Esophagus muscularis mucosa (tissue), 4 donors: ENCODE results near the gene GPS1. TPM values are rescaled to one million over a fixed set of nuclear protein-coding genes. Genes with fewer than 3 reads are reported as not detected.

Experiments used
- DNase-seq: peaks from one replicate; pipeline ENCODE4 v3.0.0-alpha.2; 2017; ENCODE audit errors: extremely low spot score
- H3K27ac ChIP-seq, 4 donors: fragments of 200-600 bp; sonication (generic); replicated peaks in 1 of 4; 1 replicate in 3 of 4; 2 replicates in 1 of 4; pipeline ENCODE4 v1.5.1; 2016 to 2019; ENCODE audit warnings: mild to moderate bottlenecking in 1 of 4
- H3K27me3 ChIP-seq, 4 donors: fragments of 200-600 bp; sonication (generic); one replicate each; pipeline versions ENCODE4 v1.5.1 to v1.6.0; 2016 to 2019
- H3K36me3 ChIP-seq, 4 donors: fragments of 200-600 bp; sonication (generic); one replicate each; pipeline ENCODE4 v1.5.1; 2016 to 2019
- H3K4me1 ChIP-seq, 4 donors: fragments of 200-600 bp; sonication (generic); one replicate each; pipeline ENCODE4 v1.5.1; 2016 to 2019
- H3K4me3 ChIP-seq, 4 donors: fragments of 200-600 bp; sonication (generic); 1 replicate in 2 of 4; 2 replicates in 2 of 4; pipeline ENCODE4 v1.5.1; 2016 to 2019; ENCODE audit warnings: mild to moderate bottlenecking in 4 of 4, moderate library complexity in 1 of 4
- H3K9me3 ChIP-seq, 4 donors: fragments of 200-600 bp; sonication (generic); 1 replicate in 3 of 4; 2 replicates in 1 of 4; pipeline ENCODE4 v1.5.1; 2016 to 2019
- CTCF ChIP-seq, 3 experiments: fragments of 200-600 bp in 2 of 3; fragments of 450-650 bp in 1 of 3; sonication (generic) in 2 of 3; IDR thresholded peaks; one replicate each; pipeline ENCODE4 v1.5.1; 2017 to 2019; ENCODE audit warnings: antibody characterized with exemption in 3 of 3, mild to moderate bottlenecking in 2 of 3, moderate library complexity in 1 of 3
- EP300 ChIP-seq: sonication (generic); formaldehyde crosslinking; IDR thresholded peaks from one replicate; pipeline ENCODE4 v1.6.1; 2017; ENCODE audit warnings: antibody characterized with exemption
- POLR2A ChIP-seq: fragments of 450-650 bp; IDR thresholded peaks from one replicate; pipeline ENCODE4 v1.6.1; 2017; ENCODE audit warnings: antibody characterized with exemption, moderate library complexity, mild to moderate bottlenecking, low read depth
- POLR2AphosphoS5 ChIP-seq, 2 donors: sonication (generic); formaldehyde crosslinking; IDR thresholded peaks; one replicate each; pipeline ENCODE4 v1.6.1; 2017; ENCODE audit warnings: antibody characterized with exemption in 2 of 2
- WGBS: methylation state at CpG from one replicate; pipeline ENCODE4 v1.1.5; 2018; 5-methylcytosine and 5-hydroxymethylcytosine counted together
- intact Hi-C: fragments of 100-400 bp; cut with DNase I; formaldehyde crosslinking; loops from one replicate; pipeline ENCODE4 v1.15.1; 2023
- total RNA-seq, 4 donors: library from RNA; depleted of rRNA; stranded (reverse); fragments of >200 nt; gene quantifications; one replicate each; pipeline versions ENCODE4 v1.1.0 to v1.2.1, GENCODE V29; 2016

Gene GPS1
- total RNA-seq, 4 donors from 2014 or later, result 64.4 to 108 (median 85.4) TPM

GRCh38 chr17:82049521-82049971 lies 2.2 kb upstream of the GPS1 start:
- Histone ChIP-seq H3K27me3 (no peaks in the 10 kb centered on the region), H3K4me1 (peaks cover 24 to 51% (median 41%) of the 10 kb centered on the region in 4 donors), H3K36me3 (peaks cover 19 to 54% (median 48%) of the 10 kb centered on the region in 4 donors), H3K4me3 (no peak overlapping the region), H3K27ac (no peak overlapping the region), H3K9me3 (no peaks in the 10 kb centered on the region)
- intact Hi-C loops, result no loop called here
- WGBS, result 92% methylated on average over 4 of the region's 16 CpGs
- no peak for DNase-seq
- TF ChIP-seq POLR2A, result no peak
- no peak for TF ChIP-seq EP300
- TF ChIP-seq CTCF (IDR thresholded peaks at IDR 0.05), result no peak
- TF ChIP-seq POLR2AphosphoS5 (IDR thresholded peaks at IDR 0.05), result no peak

GRCh38 chr17:82050152-82050760 lies 1.4 kb upstream of the GPS1 start:
- no peak for TF ChIP-seq CTCF (IDR thresholded peaks at IDR 0.05)
- no peak for TF ChIP-seq POLR2A
- TF ChIP-seq POLR2AphosphoS5 (IDR thresholded peaks at IDR 0.05), result no peak
- no peak for TF ChIP-seq EP300
- Histone ChIP-seq H3K4me3 (peak overlapping the region; percentile 81 to 99 (median 88)), H3K27me3 (no peaks in the 10 kb centered on the region), H3K36me3 (peaks cover 27 to 61% (median 55%) of the 10 kb centered on the region in 4 donors), H3K9me3 (no peaks in the 10 kb centered on the region), H3K27ac (peak overlapping the region in 3 of 4 donors; percentile 68 to 75 (median 70)), H3K4me1 (peaks cover 24 to 54% (median 41%) of the 10 kb centered on the region in 4 donors)
- WGBS, result 90% methylated on average over 19 of the region's 28 CpGs
- intact Hi-C loops, result no loop called here
- DNase-seq, result no peak

- WGBS, result no CpG with 5 or more reads among the region's 79 CpGs
- no peak for DNase-seq
- peaks cover 34 to 69% (median 62%) of the 10 kb centered on the region in 4 donors for H3K36me3 ChIP-seq
- H3K4me1 ChIP-seq, result peaks cover 24 to 58% (median 43%) of the 10 kb centered on the region in 4 donors
- intact Hi-C loops, result no loop called here
- H3K9me3 ChIP-seq, result no peaks in the 10 kb centered on the region
- H3K27me3 ChIP-seq, result no peaks in the 10 kb centered on the region
- no peak for TF ChIP-seq POLR2AphosphoS5 (IDR thresholded peaks at IDR 0.05)
- TF ChIP-seq CTCF (IDR thresholded peaks at IDR 0.05), result no peak
- no peak for TF ChIP-seq EP300
- H3K27ac ChIP-seq, result peak overlapping the region; percentile 68 to 75 (median 72)
- H3K4me3 ChIP-seq, result peak overlapping the region; percentile 81 to 99 (median 88)
Observed at GRCh38 chr17:82050761-82051641, 697 bp upstream of the GPS1 start.

GRCh38 chr17:82052638-82053059 lies 951 bp downstream of the GPS1 start:
- Histone ChIP-seq H3K27me3 (no peaks in the 10 kb centered on the region), H3K36me3 (peaks cover 44 to 74% (median 69%) of the 10 kb centered on the region in 4 donors), H3K4me1 (peaks cover 24 to 58% (median 43%) of the 10 kb centered on the region in 4 donors), H3K27ac (peak overlapping the region in 3 of 4 donors; percentile 70 to 75 (median 75)), H3K9me3 (no peaks in the 10 kb centered on the region), H3K4me3 (peak overlapping the region; percentile 81 to 99 (median 88))
- no peak for DNase-seq
- 28% methylated on average over 18 of the region's 19 CpGs for whole genome bisulfite sequencing
- intact Hi-C loops, result no loop called here
- TF ChIP-seq POLR2AphosphoS5 (IDR thresholded peaks at IDR 0.05) (no peak), POLR2A (no peak), CTCF (IDR thresholded peaks at IDR 0.05) (no peak), EP300 (no peak)
